B cell (primary cell): ENCODE results near the gene DAAM2. TPM values are rescaled to one million over a fixed set of nuclear protein-coding genes. Genes with fewer than 3 reads are reported as not detected.

Experiments used
- ATAC-seq: fragments of 200-7000 bp; cut with Tn5 transposase; one replicate; pipeline ENCODE4 v1.10.0; 2021; ENCODE audit warnings: low read depth, mild to moderate bottlenecking, moderate number of reproducible peaks, moderate library complexity
- CTCF ChIA-PET: fragments of 350-600 bp; sonication (Branson Sonifier 250); formaldehyde crosslinking; loops from one replicate; lab custom pipeline; 2021; ENCODE audit warnings: antibody characterized with exemption, inconsistent platforms; lab: Charles Lee
- POLR2A ChIA-PET: fragments of 350-600 bp; sonication (Branson Sonifier 250); formaldehyde crosslinking; loops from one replicate; lab custom pipeline; 2021; ENCODE audit warnings: antibody characterized with exemption; lab: Charles Lee
- DNase-seq: peaks from one replicate; pipeline ENCODE4 v3.0.0; 2013
- H2AFZ ChIP-seq: 2 replicates; pipeline ENCODE4 v1.6.1; 2012; ENCODE audit warnings: mild to moderate bottlenecking, low read depth, low read length; ENCODE audit not compliant: insufficient read depth, poor library complexity, severe bottlenecking
- H3K27ac ChIP-seq, 2 donors: 1 replicate in 1 of 2; 2 replicates in 1 of 2; pipeline ENCODE4 v1.5.1; 2012 to 2013; ENCODE audit warnings: low read length in 2 of 2, mild to moderate bottlenecking in 2 of 2, moderate library complexity in 1 of 2
- H3K27me3 ChIP-seq, 4 experiments: fragments of 200-600 bp in 1 of 4; sonication (generic) in 1 of 4; replicated peaks in 1 of 4; 1 replicate in 2 of 4; 2 replicates in 2 of 4; pipeline versions ENCODE4 v1.6.1 to v1.7.0; 2013 to 2016; ENCODE audit warnings: low read length in 3 of 4, mild to moderate bottlenecking in 2 of 4, mixed read lengths in 1 of 4, moderate library complexity in 1 of 4; ENCODE audit not compliant: insufficient read depth in 4 of 4, control insufficient read depth in 3 of 4; ENCODE audit errors: control extremely low read depth in 1 of 4
- H3K36me3 ChIP-seq, 2 experiments: replicated peaks in 1 of 2; 1 replicate in 1 of 2; 2 replicates in 1 of 2; pipeline versions ENCODE4 v1.6.1 to v1.7.1; 2013; ENCODE audit warnings: low read length in 1 of 2; ENCODE audit not compliant: insufficient read depth in 2 of 2, control insufficient read depth in 1 of 2; ENCODE audit errors: control extremely low read depth in 1 of 2, extremely low read depth in 1 of 2
- H3K4me1 ChIP-seq, 2 donors: fragments of 200-600 bp in 1 of 2; sonication (generic) in 1 of 2; 1 replicate in 1 of 2; 2 replicates in 1 of 2; pipeline versions ENCODE4 v1.5.1 to v1.6.1; 2013 to 2017; ENCODE audit warnings: low read length in 2 of 2; ENCODE audit not compliant: control insufficient read depth in 2 of 2, insufficient read depth in 2 of 2
- H3K4me2 ChIP-seq: replicated peaks from 2 replicates; pipeline ENCODE3; 2012; ENCODE audit warnings: mild to moderate bottlenecking, low read depth, low read length; ENCODE audit not compliant: poor library complexity, severe bottlenecking
- H3K4me3 ChIP-seq, 5 experiments: fragments of 200-600 bp in 1 of 5; sonication (generic) in 1 of 5; 1 replicate in 3 of 5; 2 replicates in 2 of 5; pipeline versions ENCODE4 v1.5.1 to v1.7.0; 2011 to 2016; ENCODE audit warnings: low read length in 4 of 5, mild to moderate bottlenecking in 4 of 5, low read depth in 2 of 5, control low read depth in 1 of 5, moderate library complexity in 1 of 5; ENCODE audit not compliant: insufficient read depth in 1 of 5; ENCODE audit errors: control extremely low read depth in 1 of 5, extremely low read depth in 1 of 5
- H3K79me2 ChIP-seq: fragments of 200-600 bp; sonication (generic); one replicate; pipeline ENCODE4 v1.6.0; 2016; ENCODE audit warnings: low read length; ENCODE audit not compliant: control insufficient read depth, insufficient read depth
- H3K9ac ChIP-seq: fragments of 200-600 bp; sonication (generic); 2 replicates; pipeline ENCODE4 v1.6.1; 2017; ENCODE audit warnings: mild to moderate bottlenecking, low read length, moderate library complexity
- H3K9me3 ChIP-seq, 3 donors: one replicate each; pipeline versions ENCODE4 v1.6.1 to v1.7.1; 2013; ENCODE audit warnings: low read length in 2 of 3; ENCODE audit not compliant: control insufficient read depth in 2 of 3, insufficient read depth in 1 of 3; ENCODE audit errors: control extremely low read depth in 1 of 3
- H4K20me1 ChIP-seq: 2 replicates; pipeline ENCODE4 v1.6.0; 2012; ENCODE audit warnings: mild to moderate bottlenecking, low read length; ENCODE audit not compliant: insufficient read depth, control insufficient read depth, poor library complexity, severe bottlenecking
- H3K27ac Mint-ChIP-seq: one replicate; pipeline ENCODE4 v1.8.0; 2021; ENCODE audit warnings: mixed read lengths
- H3K27me3 Mint-ChIP-seq: one replicate; pipeline ENCODE4 v1.8.0; 2021; ENCODE audit warnings: mixed read lengths
- H3K4me1 Mint-ChIP-seq: one replicate; pipeline ENCODE4 v1.8.0; 2021; ENCODE audit warnings: mixed read lengths
- H3K4me3 Mint-ChIP-seq: one replicate; pipeline ENCODE4 v1.8.0; 2021; ENCODE audit warnings: mixed read lengths
- H3K9me3 Mint-ChIP-seq: one replicate; pipeline ENCODE4 v1.8.0; 2022; ENCODE audit warnings: mixed read lengths; ENCODE audit not compliant: insufficient read depth
- CTCF ChIP-seq: fragments of 200-600 bp; IDR thresholded peaks from one replicate; pipeline ENCODE4 v1.8.0; 2022; ENCODE audit warnings: antibody characterized with exemption, mild to moderate bottlenecking
- EZH2 ChIP-seq: IDR thresholded peaks from 2 replicates; pipeline ENCODE4 v1.6.1; 2012; ENCODE audit warnings: borderline replicate concordance, low read depth, mild to moderate bottlenecking, moderate library complexity, low read length; ENCODE audit not compliant: insufficient read depth, poor library complexity, severe bottlenecking
- WGBS: methylation state at CpG from one replicate; pipeline ENCODE4 v1.1.5; 2013; ENCODE audit warnings: missing lambda C conversion rate; ENCODE audit not compliant: insufficient coverage; 5-methylcytosine and 5-hydroxymethylcytosine counted together
- intact Hi-C: fragments of 100-400 bp; cut with micrococcal nuclease; formaldehyde crosslinking; loops from one replicate; pipeline ENCODE4 v1.10.0; 2022
- polyA plus RNA-seq: library from polyadenylated mRNA; depleted of rRNA; stranded (reverse); fragments of >200 nt; gene quantifications from 2 replicates; pipeline ENCODE4 v1.2.3, GENCODE V29; 2012
- total RNA-seq, 2 donors: library from RNA; stranded (reverse); fragments of 120-200 nt in 1 of 2; gene quantifications; 1 replicate in 1 of 2; 2 replicates in 1 of 2; pipeline versions ENCODE4 v1.2.3 to v1.2.4, GENCODE V29; 2013 to 2022

DAAM2 gene
- total and polyA plus RNA-seq, 2 donors (not counting 1 experiment from before 2014, with no cell fraction given): not detected

- no peaks in the 10 kb centered on the region for H3K4me1 ChIP-seq
- H3K9me3 ChIP-seq: peaks cover 0 to 6% (median 0%) of the 10 kb centered on the region in 3 donors
- H3K27ac Mint-ChIP-seq: no peak overlapping the region
- no peaks in the 10 kb centered on the region for H3K36me3 ChIP-seq
- no peak overlapping the region for H3K4me2 ChIP-seq
- H2AFZ ChIP-seq: no peak overlapping the region
- no peaks in the 10 kb centered on the region for H3K27me3 ChIP-seq
- no peaks in the 10 kb centered on the region for H3K79me2 ChIP-seq
- 86% methylated on average over 4 of the region's 4 CpGs for WGBS
- no peak overlapping the region for H3K4me3 ChIP-seq
- no peak overlapping the region for H3K27ac ChIP-seq
- H3K9ac ChIP-seq: no peak overlapping the region
- intact Hi-C loops: no loop called here
- ChIA-PET CTCF (no interaction called here), POLR2A (no interaction called here)
- DNase-seq (no peak), ATAC-seq (no peak)
- H4K20me1 ChIP-seq: no peaks in the 10 kb centered on the region
- peaks cover 4% of the 10 kb centered on the region for H3K27me3 Mint-ChIP-seq
- H3K4me1 Mint-ChIP-seq: no peaks in the 10 kb centered on the region
- H3K9me3 Mint-ChIP-seq: no peaks in the 10 kb centered on the region
- no peak overlapping the region for H3K4me3 Mint-ChIP-seq
- TF ChIP-seq EZH2: no peak
- no peak for TF ChIP-seq CTCF
Observed at GRCh38 chr6:39905640-39905975, 113.4 kb downstream of the DAAM2 start.

GRCh38 chr6:39906318-39906761, 114.2 kb downstream of the DAAM2 start:
- no peak overlapping the region for H2AFZ ChIP-seq
- Mint-ChIP-seq H3K4me1 (no peaks in the 10 kb centered on the region), H3K27ac (no peak overlapping the region), H3K9me3 (no peaks in the 10 kb centered on the region), H3K4me3 (no peak overlapping the region), H3K27me3 (peaks cover under 1% of the 10 kb centered on the region)
- ATAC-seq (no peak), DNase-seq (no peak)
- no peaks in the 10 kb centered on the region for H4K20me1 ChIP-seq
- no peak overlapping the region for H3K27ac ChIP-seq
- intact Hi-C loops: no loop called here
- H3K4me1 ChIP-seq: no peaks in the 10 kb centered on the region
- no peak overlapping the region for H3K4me3 ChIP-seq
- H3K27me3 ChIP-seq: no peaks in the 10 kb centered on the region
- no peak overlapping the region for H3K4me2 ChIP-seq
- peaks cover 0 to 6% (median 0%) of the 10 kb centered on the region in 3 donors for H3K9me3 ChIP-seq
- no peak overlapping the region for H3K9ac ChIP-seq
- ChIA-PET CTCF (no interaction called here), POLR2A (no interaction called here)
- TF ChIP-seq EZH2 (no peak), CTCF (no peak)
- no peaks in the 10 kb centered on the region for H3K36me3 ChIP-seq
- 89% methylated on average over 13 of the region's 13 CpGs for WGBS
- no peaks in the 10 kb centered on the region for H3K79me2 ChIP-seq
